Activated naive CD4-positive, alpha-beta T cell (primary cell): ENCODE measurements around the gene LYPD6.

Experiments
- DNase-seq, 4 experiments: peaks; one replicate each; lab custom pipeline; 2025; lab: John Stamatoyannopoulos, UW

The LYPD6 gene

DNA sequence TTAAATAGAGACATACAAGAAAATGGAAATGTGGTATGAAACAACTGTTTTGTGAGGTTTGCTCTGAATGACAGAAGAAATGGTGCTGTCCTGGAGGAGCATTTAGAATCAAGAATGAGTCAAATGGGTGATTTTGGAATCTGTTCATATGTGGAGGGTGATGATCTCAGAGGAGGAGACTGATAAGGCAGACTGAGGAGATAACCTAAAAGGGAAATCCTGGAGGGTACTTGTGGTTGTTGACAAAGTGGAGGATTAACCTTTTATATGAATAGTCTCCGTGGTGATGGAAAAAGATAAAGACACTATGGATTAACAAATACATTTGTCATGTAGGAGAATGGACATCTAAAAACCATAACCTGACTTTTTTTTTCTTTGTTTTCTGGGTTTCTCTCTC is 183.1 kb downstream of the LYPD6 start:
- DNase-seq, result no peak
